ENCODE results near the gene ADAM8. TPM values are rescaled to one million over a fixed set of nuclear protein-coding genes. Genes with fewer than 3 reads are reported as not detected.

The ADAM8 gene
- total and polyA plus RNA-seq, 12 donors, result 0.61 to 7.7 (median 3.8) TPM

DNA sequence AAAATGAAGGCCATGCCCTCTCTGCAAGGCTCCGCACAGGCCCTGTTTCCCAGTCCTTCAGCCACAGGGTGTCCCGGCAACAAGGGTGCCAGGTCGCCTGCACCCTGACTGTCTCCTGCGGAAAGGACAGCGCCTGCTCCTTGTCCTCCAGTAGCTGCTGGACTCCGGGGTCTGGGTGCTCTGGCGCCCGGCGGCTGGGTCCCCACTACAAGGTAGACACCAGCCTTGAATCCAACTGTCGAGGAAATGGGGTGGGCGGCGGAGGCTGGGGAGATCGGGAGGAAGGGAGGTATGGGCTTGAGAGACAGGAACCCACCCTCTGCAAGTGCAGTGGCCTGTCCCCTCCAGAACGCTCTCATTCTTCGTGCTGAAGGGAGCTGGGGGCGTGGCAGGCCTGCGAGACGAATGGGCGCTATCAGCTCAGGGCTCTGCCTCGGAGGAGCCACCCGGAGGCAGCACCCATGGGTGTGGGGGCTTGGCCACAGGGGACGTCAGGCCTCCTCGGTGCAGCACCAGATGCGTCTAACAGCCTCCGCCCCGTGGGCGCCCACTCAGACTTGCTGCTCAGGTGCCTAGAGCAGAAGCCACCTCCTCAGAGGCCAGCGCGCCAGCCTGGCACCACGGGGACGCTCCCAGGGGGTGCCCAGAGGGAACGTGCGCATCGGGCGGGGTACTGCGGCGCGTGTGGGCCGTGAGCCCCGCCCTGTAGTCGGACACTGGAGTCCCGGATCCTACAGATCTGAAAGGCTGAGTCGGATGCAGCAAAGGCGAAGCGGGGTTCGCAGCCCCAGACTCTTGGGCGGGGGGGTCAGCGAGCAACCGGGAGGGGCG, 15.6 kb downstream of the ADAM8 start:
- DNase-seq, result peak; percentile 54 to 75 (median 61)
- WGBS, 4 donors, result 15 to 58% (median 22%) methylated on average over 9 to 50 of the region's 50 CpGs
- Histone ChIP-seq H3K27me3 (no peaks in the 10 kb centered on the region), H3K4me1 (replicated peaks in 1 of 2) (peaks cover 8 to 42% of the 10 kb centered on the region in 2 donors), H3K36me3 (replicated peaks in 1 of 2) (no peaks in the 10 kb centered on the region), H3K27ac (peak overlapping the region in 4 of 5 donors; percentile 58 to 86 (median 83)), H3K4me3 (peak overlapping the region in 3 of 4 donors; percentile 18 to 68 (median 60)), H3K9me3 (replicated peaks in 1 of 3) (no peaks in the 10 kb centered on the region)
- intact Hi-C loops (cut with DNase I), result no loop called here
- TF ChIP-seq, protein P1, sequence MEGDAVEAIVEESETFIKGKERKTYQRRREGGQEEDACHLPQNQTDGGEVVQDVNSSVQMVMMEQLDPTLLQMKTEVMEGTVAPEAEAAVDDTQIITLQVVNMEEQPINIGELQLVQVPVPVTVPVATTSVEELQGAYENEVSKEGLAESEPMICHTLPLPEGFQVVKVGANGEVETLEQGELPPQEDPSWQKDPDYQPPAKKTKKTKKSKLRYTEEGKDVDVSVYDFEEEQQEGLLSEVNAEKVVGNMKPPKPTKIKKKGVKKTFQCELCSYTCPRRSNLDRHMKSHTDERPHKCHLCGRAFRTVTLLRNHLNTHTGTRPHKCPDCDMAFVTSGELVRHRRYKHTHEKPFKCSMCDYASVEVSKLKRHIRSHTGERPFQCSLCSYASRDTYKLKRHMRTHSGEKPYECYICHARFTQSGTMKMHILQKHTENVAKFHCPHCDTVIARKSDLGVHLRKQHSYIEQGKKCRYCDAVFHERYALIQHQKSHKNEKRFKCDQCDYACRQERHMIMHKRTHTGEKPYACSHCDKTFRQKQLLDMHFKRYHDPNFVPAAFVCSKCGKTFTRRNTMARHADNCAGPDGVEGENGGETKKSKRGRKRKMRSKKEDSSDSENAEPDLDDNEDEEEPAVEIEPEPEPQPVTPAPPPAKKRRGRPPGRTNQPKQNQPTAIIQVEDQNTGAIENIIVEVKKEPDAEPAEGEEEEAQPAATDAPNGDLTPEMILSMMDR (IDR thresholded peaks at IDR 0.05), result no peak
- TF ChIP-seq POLR2A (IDR thresholded peaks at IDR 0.05), result no peak

DNA sequence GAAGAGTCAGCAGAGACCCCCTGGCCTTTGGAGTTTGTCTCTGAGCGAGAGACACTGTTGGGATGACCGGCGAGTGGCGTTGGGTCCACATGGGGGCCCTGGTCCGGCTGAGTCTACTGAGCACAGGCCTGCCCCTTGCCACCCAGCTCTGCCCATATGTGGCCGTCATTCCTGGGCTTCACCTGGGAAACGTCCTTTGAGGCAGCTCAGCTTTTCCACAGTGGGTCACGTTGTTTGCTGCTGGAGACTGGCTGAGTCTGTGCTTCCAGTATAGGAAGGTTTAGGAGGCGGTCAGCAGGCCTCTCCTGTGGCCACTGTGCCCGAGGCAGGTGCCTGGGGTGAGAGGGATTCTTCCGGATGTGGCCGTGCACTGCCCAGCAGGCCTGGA, 17.1 kb downstream of the ADAM8 start:
- intact Hi-C loops (cut with DNase I), result no loop called here
- Histone ChIP-seq H3K27me3 (no peaks in the 10 kb centered on the region), H3K27ac (peak overlapping the region in 4 of 5 donors; percentile 82 to 96 (median 88)), H3K9me3 (replicated peaks in 1 of 3) (no peaks in the 10 kb centered on the region), H3K4me3 (no peak overlapping the region), H3K36me3 (replicated peaks in 1 of 2) (no peaks in the 10 kb centered on the region), H3K4me1 (replicated peaks in 1 of 2) (peaks cover 11 to 49% of the 10 kb centered on the region in 2 donors)
- no peak for DNase-seq
- 27 to 72% (median 64%) methylated on average over 3 to 12 of the region's 12 CpGs for WGBS, 4 donors
- TF ChIP-seq POLR2A (IDR thresholded peaks at IDR 0.05), result no peak
- TF ChIP-seq, protein P1 (IDR thresholded peaks at IDR 0.05), result no peak

DNA sequence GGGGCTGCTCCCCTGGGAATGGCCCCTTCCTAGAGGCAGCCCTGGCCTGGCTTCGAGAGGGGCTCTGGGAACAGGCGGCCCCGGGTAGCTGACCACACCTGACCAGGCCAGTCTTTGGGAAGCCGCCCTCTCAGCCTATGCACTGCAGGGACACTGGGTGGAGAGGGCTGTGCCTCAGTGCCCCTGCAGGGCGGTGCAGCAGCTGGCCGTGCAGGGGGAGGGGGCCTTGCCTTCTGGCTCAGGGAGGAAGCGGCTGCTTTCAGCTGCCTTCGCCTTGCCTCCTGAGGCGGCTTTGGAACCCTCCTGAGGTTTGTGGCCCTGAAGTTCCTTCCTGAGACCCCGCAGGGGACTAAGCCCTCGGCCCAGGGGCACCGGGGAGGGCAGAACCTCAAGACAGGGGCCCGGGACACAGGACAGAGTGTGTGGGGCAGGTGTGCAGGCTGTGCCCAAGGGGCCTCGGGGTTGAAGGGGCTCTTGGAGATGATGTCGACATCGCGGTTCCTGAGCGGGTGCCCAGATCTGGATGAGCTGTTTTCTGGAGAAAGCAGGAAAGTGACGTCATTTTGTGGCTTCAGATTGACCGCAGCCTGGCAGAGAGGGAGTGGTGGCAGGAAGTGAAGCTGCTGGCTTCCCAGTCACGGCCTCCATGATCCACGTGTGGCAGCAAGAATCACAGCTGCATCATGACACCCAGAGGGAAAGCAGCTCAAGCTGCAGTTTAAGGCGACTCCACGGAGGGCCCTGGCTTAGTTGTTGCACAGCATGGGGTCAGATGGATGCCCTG, 17.7 kb downstream of the ADAM8 start:
- peak in 1 of 2 donors; percentile 75 for TF ChIP-seq POLR2A (IDR thresholded peaks at IDR 0.05)
- TF ChIP-seq, protein P1 (IDR thresholded peaks at IDR 0.05), result no peak
- no peak overlapping the region for H3K4me3 ChIP-seq
- no peaks in the 10 kb centered on the region for H3K9me3 ChIP-seq (replicated peaks in 1 of 3)
- peak; percentile 89 to 97 (median 95) for DNase-seq
- H3K27me3 ChIP-seq, result no peaks in the 10 kb centered on the region
- no peaks in the 10 kb centered on the region for H3K36me3 ChIP-seq (replicated peaks in 1 of 2)
- intact Hi-C loops (cut with DNase I), result no loop called here
- H3K27ac ChIP-seq, result peak overlapping the region; percentile 70 to 96 (median 87)
- peaks cover 16 to 54% of the 10 kb centered on the region in 2 donors for H3K4me1 ChIP-seq (replicated peaks in 1 of 2)
- WGBS, 4 donors, result 37 to 56% (median 50%) methylated on average over 12 to 24 of the region's 24 CpGs
